GM12872 (cell line): ENCODE data around the gene PIP5K1B.

Experiments used
- TF ChIP-seq, protein P1 (sequence below): IDR thresholded peaks from 3 replicates; pipeline ENCODE4 v1.5.1; 2011; ENCODE audit warnings: low read depth, mild to moderate bottlenecking, low read length, moderate library complexity; ENCODE audit not compliant: insufficient read depth

Gene PIP5K1B

DNA sequence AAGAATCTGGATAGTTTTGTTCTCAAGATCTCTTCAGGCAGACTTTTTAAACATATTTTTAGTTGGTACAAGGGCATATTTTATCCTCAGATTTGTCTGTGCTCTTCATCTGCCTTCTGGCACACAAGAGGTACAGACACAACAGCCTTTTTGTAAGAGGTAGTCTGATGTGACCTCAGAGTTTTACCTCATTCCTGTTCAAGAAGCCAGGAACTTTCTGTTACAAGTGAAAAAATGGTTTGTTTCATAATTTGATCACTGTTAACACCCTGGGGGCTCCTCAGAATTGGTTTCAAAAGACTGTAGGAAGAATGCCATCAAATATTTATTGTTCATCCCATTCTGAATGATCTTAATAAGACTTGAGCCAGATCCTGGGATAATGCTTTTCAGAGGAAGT lies 172.2 kb downstream of the PIP5K1B start:
- TF ChIP-seq, protein P1, sequence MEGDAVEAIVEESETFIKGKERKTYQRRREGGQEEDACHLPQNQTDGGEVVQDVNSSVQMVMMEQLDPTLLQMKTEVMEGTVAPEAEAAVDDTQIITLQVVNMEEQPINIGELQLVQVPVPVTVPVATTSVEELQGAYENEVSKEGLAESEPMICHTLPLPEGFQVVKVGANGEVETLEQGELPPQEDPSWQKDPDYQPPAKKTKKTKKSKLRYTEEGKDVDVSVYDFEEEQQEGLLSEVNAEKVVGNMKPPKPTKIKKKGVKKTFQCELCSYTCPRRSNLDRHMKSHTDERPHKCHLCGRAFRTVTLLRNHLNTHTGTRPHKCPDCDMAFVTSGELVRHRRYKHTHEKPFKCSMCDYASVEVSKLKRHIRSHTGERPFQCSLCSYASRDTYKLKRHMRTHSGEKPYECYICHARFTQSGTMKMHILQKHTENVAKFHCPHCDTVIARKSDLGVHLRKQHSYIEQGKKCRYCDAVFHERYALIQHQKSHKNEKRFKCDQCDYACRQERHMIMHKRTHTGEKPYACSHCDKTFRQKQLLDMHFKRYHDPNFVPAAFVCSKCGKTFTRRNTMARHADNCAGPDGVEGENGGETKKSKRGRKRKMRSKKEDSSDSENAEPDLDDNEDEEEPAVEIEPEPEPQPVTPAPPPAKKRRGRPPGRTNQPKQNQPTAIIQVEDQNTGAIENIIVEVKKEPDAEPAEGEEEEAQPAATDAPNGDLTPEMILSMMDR, result no peak

DNA sequence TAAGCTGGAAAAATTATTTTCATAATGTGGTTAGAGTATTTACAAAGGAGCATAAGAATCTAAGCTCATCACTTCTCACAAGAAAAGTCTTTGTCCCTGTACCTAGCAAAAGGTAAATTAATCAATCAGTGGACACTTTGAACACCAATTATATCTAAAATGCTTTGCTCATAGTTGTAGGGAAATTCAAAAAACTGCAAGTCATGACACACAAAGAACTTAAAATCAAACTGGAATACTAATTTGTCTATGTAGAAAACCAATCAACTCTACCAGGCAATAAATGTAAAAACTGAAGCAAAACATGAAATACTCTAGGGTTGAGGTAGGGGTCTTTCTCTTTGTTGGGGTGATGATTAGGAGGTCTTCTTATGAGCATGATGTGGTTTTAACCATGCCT lies 173.4 kb downstream of the PIP5K1B start:
- TF ChIP-seq, protein P1, result no peak

- TF ChIP-seq, protein P1, result no peak
Observed at GRCh38 chr9:68883224-68883623, 178.2 kb downstream of the PIP5K1B start.

DNA sequence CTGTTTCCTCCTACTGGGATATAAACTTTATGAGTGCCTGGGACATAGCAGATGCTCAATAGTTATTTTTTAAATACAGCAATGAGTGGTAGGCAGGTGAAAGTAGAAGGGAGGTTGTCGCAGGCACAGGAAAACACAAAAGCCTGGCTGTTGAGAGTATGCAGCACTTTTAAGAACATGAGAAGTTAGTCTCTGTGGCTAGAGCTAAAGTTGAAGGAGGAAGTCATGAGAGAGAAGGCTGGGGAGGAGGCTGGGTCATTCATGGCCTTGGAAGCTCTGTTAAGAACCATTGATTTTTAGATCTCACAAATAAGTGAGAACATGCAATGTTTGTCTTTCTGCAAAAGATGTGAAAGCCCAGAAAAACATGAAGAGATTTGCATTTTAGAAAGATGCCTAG lies 182.2 kb downstream of the PIP5K1B start:
- TF ChIP-seq, protein P1, result no peak

GRCh38 chr9:68894502-68894901 lies 189.5 kb downstream of the PIP5K1B start:
- TF ChIP-seq, protein P1, result no peak

DNA sequence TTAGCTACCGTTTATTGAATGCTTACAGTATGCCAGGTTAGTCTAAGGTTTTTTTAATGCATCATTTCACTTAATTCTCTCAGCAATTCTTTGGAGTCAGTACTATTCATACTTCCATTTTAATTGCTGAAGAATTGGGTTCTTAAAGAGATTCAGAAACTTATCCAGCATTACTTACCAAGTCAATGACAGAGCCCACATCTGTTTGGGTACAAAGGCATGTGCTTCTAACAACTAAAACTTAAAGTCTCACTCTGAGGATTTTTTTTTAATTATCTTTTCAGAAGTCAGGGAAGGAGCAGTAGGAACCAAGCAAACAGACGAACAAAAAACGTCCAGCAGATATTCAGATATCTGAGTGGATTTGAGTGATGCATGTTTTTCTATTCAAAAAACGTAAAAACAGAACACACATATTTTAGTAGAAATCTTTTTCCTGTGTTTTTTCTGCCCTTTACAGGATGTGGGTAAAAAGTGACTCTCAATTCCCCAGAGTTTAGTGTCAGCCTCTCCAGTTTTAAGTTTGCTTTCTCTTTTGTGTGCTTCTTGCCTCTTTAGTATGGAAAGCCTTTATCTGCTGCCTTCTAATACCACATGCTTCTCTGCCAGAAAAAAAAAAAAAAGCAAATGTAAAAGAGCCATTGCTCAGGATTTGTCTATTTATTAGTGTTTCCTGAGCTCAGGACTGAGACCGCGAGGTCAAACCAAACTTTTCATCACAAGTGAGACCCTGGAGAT lies 190.9 kb downstream of the PIP5K1B start:
- TF ChIP-seq, protein P1, result no peak

DNA sequence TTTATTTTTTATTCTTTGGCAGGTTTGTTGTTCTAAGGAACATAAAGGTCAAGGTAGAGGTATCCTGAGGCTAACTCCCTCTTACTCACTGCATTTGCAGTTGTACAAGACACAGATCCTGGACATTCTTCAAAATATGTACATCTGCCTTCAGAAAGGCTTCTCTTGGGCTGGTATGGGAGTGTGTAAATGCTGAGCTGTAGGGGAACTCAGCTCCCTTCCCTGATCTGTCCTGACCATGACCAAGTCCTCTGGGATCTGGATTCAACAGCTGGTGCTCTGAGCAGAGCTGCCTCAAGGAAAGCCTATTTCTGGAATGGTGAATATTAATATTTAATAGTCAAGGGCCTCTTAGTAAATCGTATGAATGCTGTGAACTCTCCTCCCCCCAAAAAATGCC lies 191.4 kb downstream of the PIP5K1B start:
- TF ChIP-seq, protein P1, result no peak
